Measurements from ENCODE around the gene ZNF827.

ZNF827 gene

GRCh38 chr4:145719752-145720624 lies 218.6 kb downstream of the ZNF827 start:
- TF ChIP-seq TEAD4 (IDR thresholded peaks at IDR 0.05): no peak
- no peak for TF ChIP-seq RAD21 (IDR thresholded peaks at IDR 0.05; ENCODE audit: low read depth)
- no peak for TF ChIP-seq USF1 (IDR thresholded peaks at IDR 0.05)
- TF ChIP-seq TCF12 (IDR thresholded peaks at IDR 0.05; ENCODE audit: low read depth): no peak
- TF ChIP-seq ZBTB7A (IDR thresholded peaks at IDR 0.05; ENCODE audit: low read depth): no peak
- TF ChIP-seq REST (IDR thresholded peaks at IDR 0.05; ENCODE audit: low read depth): no peak
- TF ChIP-seq NFIC (IDR thresholded peaks at IDR 0.05): no peak
- no peak for TF ChIP-seq TAF1 (IDR thresholded peaks at IDR 0.05; ENCODE audit: low read depth)
- TF ChIP-seq MAX (IDR thresholded peaks at IDR 0.05): no peak
- no peak for TF ChIP-seq CEBPB (IDR thresholded peaks at IDR 0.05)
- TF ChIP-seq YY1 (IDR thresholded peaks at IDR 0.05; ENCODE audit: low read depth): no peak
- TF ChIP-seq FOXM1 (IDR thresholded peaks at IDR 0.05; ENCODE audit: borderline replicate concordance, low read depth): no peak

GRCh38 chr4:145716661-145717200 lies 221.9 kb downstream of the ZNF827 start:
- TF ChIP-seq MAX (IDR thresholded peaks at IDR 0.05): no peak
- TF ChIP-seq FOXM1 (IDR thresholded peaks at IDR 0.05; ENCODE audit: borderline replicate concordance, low read depth): no peak
- TF ChIP-seq ZBTB7A (IDR thresholded peaks at IDR 0.05; ENCODE audit: low read depth): no peak
- no peak for TF ChIP-seq REST (IDR thresholded peaks at IDR 0.05; ENCODE audit: low read depth)
- no peak for TF ChIP-seq EGR1 (IDR thresholded peaks at IDR 0.05)
- no peak for TF ChIP-seq CREB1 (IDR thresholded peaks at IDR 0.05; ENCODE audit: low read depth)
- TF ChIP-seq RAD21 (IDR thresholded peaks at IDR 0.05; ENCODE audit: low read depth): no peak

GRCh38 chr4:145716200-145716599 lies 222.4 kb downstream of the ZNF827 start:
- TF ChIP-seq CEBPB (IDR thresholded peaks at IDR 0.05) (no peak), EGR1 (IDR thresholded peaks at IDR 0.05) (no peak), REST (IDR thresholded peaks at IDR 0.05; ENCODE audit: low read depth) (no peak), ZBTB7A (IDR thresholded peaks at IDR 0.05; ENCODE audit: low read depth) (no peak), CREB1 (IDR thresholded peaks at IDR 0.05; ENCODE audit: low read depth) (no peak), USF1 (IDR thresholded peaks at IDR 0.05) (no peak), TEAD4 (IDR thresholded peaks at IDR 0.05) (no peak), RAD21 (IDR thresholded peaks at IDR 0.05; ENCODE audit: low read depth) (no peak), FOXM1 (IDR thresholded peaks at IDR 0.05; ENCODE audit: borderline replicate concordance, low read depth) (no peak), YY1 (IDR thresholded peaks at IDR 0.05; ENCODE audit: low read depth) (no peak), TAF1 (IDR thresholded peaks at IDR 0.05; ENCODE audit: low read depth) (no peak), NFIC (IDR thresholded peaks at IDR 0.05) (no peak), EP300 (IDR thresholded peaks at IDR 0.05; ENCODE audit: borderline replicate concordance) (no peak), MAX (IDR thresholded peaks at IDR 0.05) (no peak), TCF12 (IDR thresholded peaks at IDR 0.05; ENCODE audit: low read depth) (no peak)

GRCh38 chr4:145709843-145710242 lies 228.8 kb downstream of the ZNF827 start:
- no peak for TF ChIP-seq RAD21 (IDR thresholded peaks at IDR 0.05; ENCODE audit: low read depth)
- no peak for TF ChIP-seq REST (IDR thresholded peaks at IDR 0.05; ENCODE audit: low read depth)
- TF ChIP-seq EGR1 (IDR thresholded peaks at IDR 0.05): no peak
- no peak for TF ChIP-seq TCF12 (IDR thresholded peaks at IDR 0.05; ENCODE audit: low read depth)
- no peak for TF ChIP-seq YY1 (IDR thresholded peaks at IDR 0.05; ENCODE audit: low read depth)
- TF ChIP-seq FOXM1 (IDR thresholded peaks at IDR 0.05; ENCODE audit: borderline replicate concordance, low read depth): no peak
- no peak for TF ChIP-seq ZBTB7A (IDR thresholded peaks at IDR 0.05; ENCODE audit: low read depth)
- no peak for TF ChIP-seq TAF1 (IDR thresholded peaks at IDR 0.05; ENCODE audit: low read depth)
